T-helper 22 cell (primary cell): ENCODE data around the gene STAG1.

Experiments used
- DNase-seq: peaks from one replicate; pipeline ENCODE4 v3.0.0-alpha.2; 2020; ENCODE audit warnings: low read depth

The STAG1 gene

GRCh38 chr3:136327671-136328070 lies 424.5 kb downstream of the STAG1 start:
- DNase-seq = no peak

GRCh38 chr3:136326316-136326715 lies 425.9 kb downstream of the STAG1 start:
- DNase-seq = no peak

DNA sequence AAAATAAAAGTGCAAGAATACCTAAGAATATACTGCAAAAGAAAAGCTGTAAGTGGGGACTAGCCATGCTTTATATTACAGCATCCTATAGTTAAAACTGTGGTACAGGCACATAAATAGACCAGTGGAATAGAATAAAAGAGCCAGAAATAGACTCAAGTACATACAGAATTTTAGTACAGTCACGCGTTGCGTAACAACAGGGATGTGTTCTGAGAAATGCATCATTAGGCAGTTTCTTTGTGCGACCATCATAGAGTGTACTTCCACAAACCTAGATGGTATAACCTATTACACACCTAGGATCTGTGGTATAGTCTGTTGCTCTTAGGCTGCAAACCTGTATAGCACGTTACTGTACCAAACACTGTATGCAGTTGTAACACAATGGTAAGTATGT lies 440.2 kb downstream of the STAG1 start:
- DNase-seq = no peak

GRCh38 chr3:136311261-136311660 lies 440.9 kb downstream of the STAG1 start:
- no peak for DNase-seq

- DNase-seq = no peak
These were observed 446.3 kb downstream of the STAG1 start for GRCh38 chr3:136305879-136306278.

DNA sequence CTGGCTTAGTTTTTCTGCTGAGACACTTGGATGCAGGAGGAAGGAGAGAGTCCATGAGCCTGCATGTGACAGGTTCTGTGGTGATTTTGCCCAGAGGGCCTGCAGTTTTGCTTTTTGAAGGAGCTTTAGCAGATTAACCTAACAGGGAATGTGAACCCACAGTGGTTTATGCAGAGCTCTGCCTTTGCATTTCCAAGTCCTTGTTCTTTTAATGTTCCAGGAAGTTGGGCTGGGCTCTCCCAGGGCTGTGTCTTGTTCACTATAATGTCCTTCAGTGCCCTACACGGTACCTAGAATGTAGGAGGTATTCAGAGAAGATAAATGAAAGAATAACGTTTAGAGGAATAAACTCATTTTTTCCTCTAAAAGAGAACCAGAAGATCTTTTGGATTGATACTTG lies 451.7 kb downstream of the STAG1 start:
- DNase-seq = no peak

GRCh38 chr3:136297826-136298225 lies 454.4 kb downstream of the STAG1 start:
- DNase-seq = no peak

DNA sequence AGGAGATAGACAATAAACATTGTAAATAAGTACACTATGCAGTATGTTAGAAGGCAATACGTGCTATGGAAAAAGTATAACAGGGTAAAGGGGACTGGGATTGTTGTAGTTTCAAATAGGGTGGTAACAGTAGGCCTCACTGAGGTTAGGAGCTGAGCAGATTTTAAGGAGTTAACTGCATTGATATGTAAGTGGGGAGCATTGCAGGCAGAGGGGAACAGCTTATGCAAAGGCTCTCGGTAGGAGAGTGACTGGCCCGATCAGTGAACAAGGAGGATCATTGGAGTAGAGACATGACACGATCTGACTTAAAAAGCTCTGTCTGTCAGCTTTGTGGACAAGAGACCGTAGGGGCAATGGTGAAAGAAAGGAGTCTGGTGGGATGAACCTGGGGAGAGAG lies 455.2 kb downstream of the STAG1 start:
- DNase-seq = no peak

- DNase-seq = no peak
These were observed 458.0 kb downstream of the STAG1 start for GRCh38 chr3:136294176-136294575.

GRCh38 chr3:136293279-136293678 lies 458.9 kb downstream of the STAG1 start:
- no peak for DNase-seq

- no peak for DNase-seq
These were observed 459.7 kb downstream of the STAG1 start for GRCh38 chr3:136292500-136292899.

- DNase-seq = no peak
These were observed 460.9 kb downstream of the STAG1 start for GRCh38 chr3:136291302-136291701.
